ENCODE data around the gene ITPKB.

Gene ITPKB

GRCh38 chr1:226598455-226598849 is 140.6 kb downstream of the ITPKB start:
- Mint-ChIP-seq H3K4me1 (peaks cover 11% of the 10 kb centered on the region), H3K27ac (no peak overlapping the region), H3K36me3 (no peaks in the 10 kb centered on the region), H3K27me3 (no peaks in the 10 kb centered on the region), H3K9me3 (peaks cover 3% of the 10 kb centered on the region), H3K4me3 (no peak overlapping the region)
- ATAC-seq = no peak

DNA sequence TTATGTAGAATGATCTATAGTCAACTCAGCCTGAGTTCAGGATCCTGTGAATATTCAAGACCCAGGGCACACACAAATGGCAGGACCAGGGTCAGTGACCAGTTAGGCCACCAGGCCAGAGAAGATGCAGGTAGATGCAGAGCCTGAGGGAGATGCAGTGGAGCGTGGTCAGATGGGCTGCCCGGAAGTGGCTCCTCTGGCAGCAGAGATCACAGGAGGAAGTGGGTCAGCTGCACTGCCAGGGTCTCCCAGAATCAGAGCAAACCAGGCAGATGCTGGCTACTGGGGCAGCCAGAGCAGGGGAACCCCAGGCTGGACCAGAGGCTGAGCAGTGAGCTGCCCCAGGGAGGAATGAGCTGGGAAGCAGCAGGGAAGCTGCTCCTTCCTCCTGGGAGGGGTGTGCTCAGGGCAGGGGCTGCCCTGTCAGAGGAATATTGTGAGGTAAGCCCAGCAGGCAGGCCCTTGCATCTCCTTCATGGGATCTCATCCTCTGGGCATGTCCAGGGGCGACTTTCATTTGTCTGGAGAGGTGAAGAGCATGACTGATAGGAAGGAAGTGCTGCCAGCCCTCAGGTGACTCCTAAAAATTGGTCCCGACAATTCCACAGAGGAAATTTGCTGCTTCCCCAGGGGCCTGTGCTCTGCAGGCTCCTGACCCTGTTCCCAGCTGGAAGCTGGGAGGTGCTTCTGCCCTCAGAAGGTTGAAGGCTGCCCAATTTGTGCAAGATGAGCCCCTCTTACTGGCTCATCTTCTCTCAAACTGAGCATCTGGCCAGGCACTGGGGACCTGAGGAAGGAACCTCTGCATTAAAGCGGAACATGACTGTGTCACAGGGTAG is 141.2 kb downstream of the ITPKB start:
- Mint-ChIP-seq H3K27me3 (no peaks in the 10 kb centered on the region), H3K9me3 (peaks cover 3% of the 10 kb centered on the region), H3K4me1 (peaks cover 5% of the 10 kb centered on the region), H3K4me3 (no peak overlapping the region), H3K36me3 (no peaks in the 10 kb centered on the region), H3K27ac (no peak overlapping the region)
- no peak for ATAC-seq

GRCh38 chr1:226596531-226597165 is 142.4 kb downstream of the ITPKB start:
- Mint-ChIP-seq H3K4me3 (no peak overlapping the region), H3K9me3 (peaks cover 3% of the 10 kb centered on the region), H3K27me3 (no peaks in the 10 kb centered on the region), H3K4me1 (peaks cover 4% of the 10 kb centered on the region), H3K36me3 (no peaks in the 10 kb centered on the region), H3K27ac (no peak overlapping the region)
- no peak for ATAC-seq

- no peak overlapping the region for H3K27ac Mint-ChIP-seq
- no peak for ATAC-seq
- H3K4me1 Mint-ChIP-seq = peaks cover 4% of the 10 kb centered on the region
- H3K4me3 Mint-ChIP-seq = no peak overlapping the region
- H3K9me3 Mint-ChIP-seq = peaks cover 3% of the 10 kb centered on the region
- H3K36me3 Mint-ChIP-seq = no peaks in the 10 kb centered on the region
- H3K27me3 Mint-ChIP-seq = peaks cover 11% of the 10 kb centered on the region
Measured at GRCh38 chr1:226593541-226593940, 145.5 kb downstream of the ITPKB start.

DNA sequence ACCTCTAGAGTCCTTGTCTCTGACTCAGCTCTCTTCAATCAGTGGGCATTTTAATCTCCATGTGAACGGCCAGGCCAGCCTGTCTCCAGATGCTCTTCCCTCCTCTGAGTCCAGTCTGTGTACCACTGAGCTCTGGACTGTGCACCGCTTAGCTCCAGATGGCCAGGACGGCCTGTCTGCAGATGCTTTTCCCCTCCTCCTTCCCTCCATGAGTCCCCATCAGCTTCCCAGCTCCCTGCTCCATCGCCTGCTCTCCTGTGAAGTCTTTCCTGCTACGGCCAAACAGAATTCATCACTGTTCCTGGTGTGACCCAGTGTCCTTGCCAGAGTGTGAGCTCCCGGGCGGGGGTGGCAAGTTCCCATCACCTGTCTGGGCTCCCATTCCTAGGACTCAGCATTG is 148.5 kb downstream of the ITPKB start:
- no peak for ATAC-seq
- Mint-ChIP-seq H3K36me3 (no peaks in the 10 kb centered on the region), H3K9me3 (peaks cover 3% of the 10 kb centered on the region), H3K27me3 (peaks cover 11% of the 10 kb centered on the region), H3K27ac (no peak overlapping the region), H3K4me3 (no peak overlapping the region), H3K4me1 (no peaks in the 10 kb centered on the region)

GRCh38 chr1:226589008-226589733 is 149.9 kb downstream of the ITPKB start:
- no peak for ATAC-seq
- Mint-ChIP-seq H3K27ac (no peak overlapping the region), H3K36me3 (no peaks in the 10 kb centered on the region)

GRCh38 chr1:226588484-226588883 is 150.6 kb downstream of the ITPKB start:
- no peak overlapping the region for H3K4me3 Mint-ChIP-seq
- H3K36me3 Mint-ChIP-seq = no peaks in the 10 kb centered on the region
- no peaks in the 10 kb centered on the region for H3K9me3 Mint-ChIP-seq
- H3K4me1 Mint-ChIP-seq = no peaks in the 10 kb centered on the region
- ATAC-seq = no peak
- no peak overlapping the region for H3K27ac Mint-ChIP-seq
- H3K27me3 Mint-ChIP-seq = peaks cover 11% of the 10 kb centered on the region

More at GRCh38 chr1:226589008-226589733, 149.9 kb downstream of the ITPKB start:
- H3K27me3 Mint-ChIP-seq = peaks cover 11% of the 10 kb centered on the region
- no peak overlapping the region for H3K4me3 Mint-ChIP-seq
- H3K4me1 Mint-ChIP-seq = no peaks in the 10 kb centered on the region
- no peaks in the 10 kb centered on the region for H3K9me3 Mint-ChIP-seq

DNA sequence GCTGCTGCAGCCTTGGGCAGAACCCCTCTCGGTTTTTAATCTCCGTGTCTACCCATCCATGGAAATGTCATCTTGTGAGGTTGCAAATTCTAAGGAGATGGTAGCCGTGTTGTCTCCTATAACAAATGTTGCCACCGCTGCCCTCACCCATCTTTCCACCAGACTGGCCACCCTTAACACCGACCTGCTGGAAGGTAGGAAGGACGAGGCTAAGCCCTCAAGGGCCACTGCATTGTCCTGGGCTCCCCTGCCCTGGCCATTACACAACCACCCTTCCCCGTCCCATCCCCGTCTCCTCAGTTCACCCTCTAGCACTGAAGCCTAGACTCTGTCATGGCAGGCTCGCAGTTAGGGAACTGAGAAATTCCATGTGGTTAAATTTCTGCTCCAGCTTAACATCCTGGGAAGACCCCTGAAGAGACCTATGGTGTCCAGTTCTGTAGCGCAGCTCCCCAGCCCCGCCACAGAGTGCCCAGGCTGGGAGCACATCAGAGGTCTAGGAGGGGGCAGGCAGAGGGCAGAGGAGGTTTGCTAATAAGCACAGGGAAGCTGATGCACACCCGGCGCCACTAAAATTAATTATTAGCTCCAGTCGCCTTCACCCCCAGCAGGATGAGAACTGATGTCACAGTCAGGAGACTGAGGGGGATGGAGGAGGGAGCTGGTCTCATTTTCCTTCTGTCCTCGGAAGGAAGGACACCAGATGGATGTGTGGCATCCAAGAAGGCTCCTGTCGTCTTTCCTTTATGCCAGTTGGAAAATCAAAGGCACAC is 152.2 kb downstream of the ITPKB start:
- Mint-ChIP-seq H3K9me3 (no peaks in the 10 kb centered on the region), H3K4me3 (no peak overlapping the region), H3K4me1 (no peaks in the 10 kb centered on the region), H3K36me3 (no peaks in the 10 kb centered on the region), H3K27me3 (peaks cover 11% of the 10 kb centered on the region), H3K27ac (no peak overlapping the region)
- ATAC-seq = no peak

DNA sequence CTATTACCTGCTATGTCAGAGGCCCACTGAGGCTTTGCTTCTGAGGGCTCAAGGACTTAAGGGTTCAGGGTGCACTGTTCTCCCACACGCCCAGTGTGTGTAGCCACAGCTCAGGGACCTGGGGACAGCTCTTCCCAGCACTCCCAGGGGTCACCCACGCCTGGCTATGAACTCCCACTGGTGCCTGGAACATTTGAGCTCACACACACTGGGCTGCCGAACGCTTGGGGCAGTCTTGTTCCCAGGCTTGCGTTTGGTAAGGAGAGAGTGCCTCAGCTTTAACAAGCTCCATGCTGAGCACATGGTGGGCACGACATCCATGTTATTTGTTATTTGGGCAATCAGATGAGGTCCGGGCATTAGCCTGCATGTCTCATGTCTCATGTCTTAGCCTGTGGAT is 153.0 kb downstream of the ITPKB start:
- H3K4me3 Mint-ChIP-seq = no peak overlapping the region
- no peaks in the 10 kb centered on the region for H3K36me3 Mint-ChIP-seq
- no peak overlapping the region for H3K27ac Mint-ChIP-seq

DNA sequence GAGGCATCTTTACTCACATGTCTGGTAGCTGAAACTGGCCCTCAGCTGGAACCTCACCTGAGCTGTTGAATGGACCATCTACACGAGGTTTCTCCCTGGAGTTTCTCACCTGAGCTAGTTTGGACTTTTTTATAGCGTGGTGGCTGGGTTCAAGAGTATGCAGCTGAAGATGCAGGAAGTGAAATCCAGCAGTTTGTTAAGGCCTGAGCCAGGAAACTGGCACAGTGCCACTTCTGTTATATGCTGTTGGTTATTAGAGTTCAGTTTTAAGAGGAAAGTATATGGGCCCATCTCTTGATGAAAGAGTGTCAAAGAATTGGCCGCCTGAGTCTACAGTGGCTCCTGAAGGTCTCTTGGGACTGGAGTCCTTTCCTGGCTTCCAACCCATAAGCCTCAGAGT is 154.9 kb downstream of the ITPKB start:
- no peaks in the 10 kb centered on the region for H3K9me3 Mint-ChIP-seq
- no peaks in the 10 kb centered on the region for H3K27me3 Mint-ChIP-seq
- no peak overlapping the region for H3K4me3 Mint-ChIP-seq
- H3K36me3 Mint-ChIP-seq = no peaks in the 10 kb centered on the region
- ATAC-seq = no peak
- H3K27ac Mint-ChIP-seq = no peak overlapping the region
- H3K4me1 Mint-ChIP-seq = no peaks in the 10 kb centered on the region

More for the DNA sequence above, 153.0 kb downstream of the ITPKB start:
- Mint-ChIP-seq H3K4me1 (no peaks in the 10 kb centered on the region), H3K27me3 (peaks cover 11% of the 10 kb centered on the region), H3K9me3 (no peaks in the 10 kb centered on the region)
- ATAC-seq = no peak

DNA sequence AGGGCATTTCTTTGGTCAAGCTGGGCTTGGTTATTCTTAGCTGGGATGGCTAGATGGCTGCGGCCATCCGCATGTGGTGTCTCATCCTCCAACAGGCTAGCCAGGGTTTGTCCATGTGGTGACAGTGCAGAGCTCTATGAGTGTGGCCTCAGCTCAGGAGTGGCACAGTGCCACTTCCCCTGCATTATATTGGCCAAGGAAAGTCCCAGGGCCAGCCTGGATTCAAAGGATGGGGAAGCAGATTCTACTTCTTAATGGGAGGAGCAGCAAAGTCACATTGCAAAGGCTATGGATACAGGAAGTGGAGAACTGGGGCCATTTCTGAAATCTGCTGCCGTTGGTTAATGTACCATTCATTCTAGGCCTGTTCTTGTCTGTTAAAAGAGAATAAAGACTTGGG is 156.1 kb downstream of the ITPKB start:
- Mint-ChIP-seq H3K27ac (no peak overlapping the region), H3K4me3 (no peak overlapping the region), H3K4me1 (no peaks in the 10 kb centered on the region)

More for the DNA sequence above, 156.1 kb downstream of the ITPKB start:
- no peak for ATAC-seq
- Mint-ChIP-seq H3K36me3 (no peaks in the 10 kb centered on the region), H3K27me3 (no peaks in the 10 kb centered on the region), H3K9me3 (no peaks in the 10 kb centered on the region)

All from stimulated activated memory B cell treated with anti-CD40 and anti-IgM and Interleukin-4, amounts not matched to agents 10 μg/mL and 1 μg/mL and 100 μg/mL, for 72 hours (primary cell).